Measurements from ENCODE around the gene MCTP2. TPM values are rescaled to one million over a fixed set of nuclear protein-coding genes. Genes with fewer than 3 reads are reported as not detected.

The MCTP2 gene
- total and polyA plus RNA-seq, 2 of the 8 experiments (the other 6 are each of a cell fraction or from before 2014, with no cell fraction given): 3.4 to 4.5 TPM

DNA sequence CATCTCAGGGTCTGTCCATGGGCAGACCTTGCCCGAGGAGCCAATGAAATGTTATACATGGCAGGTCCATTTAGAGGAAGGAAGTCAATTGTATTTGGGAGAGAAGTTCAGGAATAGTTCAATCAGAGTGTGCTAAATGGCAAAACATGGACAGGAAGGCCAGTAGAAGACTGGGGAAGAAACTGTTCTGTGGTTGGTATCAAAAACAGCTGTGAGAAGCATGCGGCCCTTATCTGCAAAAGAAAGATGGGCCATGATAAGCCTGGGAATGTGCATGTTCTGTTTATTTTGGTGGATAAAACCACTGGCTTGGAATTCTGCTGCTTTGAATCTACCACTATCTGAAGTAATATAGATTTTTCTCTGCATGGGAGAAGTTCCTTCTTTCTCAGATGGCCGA, 100.4 kb downstream of the MCTP2 start:
- no peak overlapping the region for H3K9ac ChIP-seq (replicated peaks in 1 of 4; ENCODE audit: extremely low read depth in 1 of 4, low read depth in 3 of 4, low read length in 3 of 4)
- H3K23ac ChIP-seq (ENCODE audit: insufficient read length): no peak overlapping the region
- WGBS, 2 experiments (ENCODE audit: extremely low coverage in 1 of 2, insufficient coverage in 1 of 2, insufficient read length in 1 of 2, insufficient replicate concordance in 2 of 2, low coverage in 1 of 2, low lambda C conversion rate in 2 of 2, missing lambda C conversion rate in 1 of 2): 94% methylated on average over 3 of the region's 3 CpGs; no CpG with 5 or more reads in 1 of the 2 experiments
- H3K36me3 ChIP-seq (ENCODE audit: control insufficient read depth in 2 of 4, insufficient read depth in 4 of 4, low read length in 3 of 4): no peaks in the 10 kb centered on the region; a peak in 1 of 8 replicates
- H4K20me1 ChIP-seq (replicated peaks in 1 of 2; ENCODE audit: control insufficient read depth in 1 of 2, insufficient read depth in 2 of 2, low read length in 2 of 2): no peaks in the 10 kb centered on the region
- no peak overlapping the region for H2BK15ac ChIP-seq (ENCODE audit: low read length)
- H2AK5ac ChIP-seq (ENCODE audit: low read depth, low read length): no peak overlapping the region
- no peak overlapping the region for H3K27ac ChIP-seq (ENCODE audit: low read depth, low read length)
- ChIA-PET CTCF (ENCODE audit: partially characterized antibody) (interaction anchor here (1.1 to 1.7 kb wide), 3 partner anchors 8 to 251 kb away, joined by 3 to 6 read pairs (median 3); no protein-coding TSS in a partner anchor), POLR2A (ENCODE audit: partially characterized antibody) (no interaction called here)
- no peak overlapping the region for H3K4ac ChIP-seq (replicated peaks; ENCODE audit: insufficient read length, low read depth, low read length)
- no peak overlapping the region for H3K4me3 ChIP-seq (ENCODE audit: extremely low read depth in 1 of 4, insufficient read depth in 2 of 4, low read depth in 3 of 4, low read length in 4 of 4)
- no peak overlapping the region for H4K8ac ChIP-seq (ENCODE audit: extremely low read depth, insufficient read depth, low read length)
- H3K79me1 ChIP-seq (ENCODE audit: low read depth, low read length): no peaks in the 10 kb centered on the region
- H2BK120ac ChIP-seq (replicated peaks; ENCODE audit: low read depth, low read length): no peak overlapping the region
- H3K79me2 ChIP-seq (ENCODE audit: control insufficient read depth in 1 of 2, insufficient read depth in 2 of 2, low read length in 2 of 2): no peaks in the 10 kb centered on the region
- H3K27me3 ChIP-seq (replicated peaks in 1 of 4; ENCODE audit: control insufficient read depth in 3 of 4, extremely low read depth in 1 of 4, insufficient read depth in 3 of 4, low read length in 3 of 4): no peaks in the 10 kb centered on the region
- FAIRE-seq (no peak), DNase-seq (ENCODE audit: low read depth in 1 of 2, low spot score in 2 of 2) (no peak)
- H3K23me2 ChIP-seq (ENCODE audit: low read depth, low read length): no peaks in the 10 kb centered on the region; the same call in 1 of the 2 replicates
- H4K5ac ChIP-seq (ENCODE audit: insufficient read length, low read depth, low read length): no peak overlapping the region
- no peak overlapping the region for H3K56ac ChIP-seq (replicated peaks; ENCODE audit: insufficient read length, low read depth, low read length)
- H4K91ac ChIP-seq (replicated peaks; ENCODE audit: insufficient read length, low read length): no peak overlapping the region
- H3K14ac ChIP-seq (ENCODE audit: insufficient read length): no peak overlapping the region
- no peak overlapping the region for H2BK12ac ChIP-seq (ENCODE audit: low read depth, low read length)
- H2BK5ac ChIP-seq (ENCODE audit: low read depth, low read length): no peak overlapping the region
- H3K4me2 ChIP-seq (ENCODE audit: insufficient read depth in 1 of 2, low read depth in 2 of 2, low read length in 2 of 2): no peak overlapping the region
- no peak overlapping the region for H3K18ac ChIP-seq (ENCODE audit: extremely low read depth, low read length)
- no peaks in the 10 kb centered on the region for H3K9me3 ChIP-seq (ENCODE audit: insufficient read depth in 2 of 2, low read depth in 1 of 2, low read length in 1 of 2)
- no peak overlapping the region for H2AFZ ChIP-seq (ENCODE audit: low read length)
- no peak overlapping the region for H2BK20ac ChIP-seq (ENCODE audit: low read length)
- H3K4me1 ChIP-seq (replicated peaks in 1 of 4; ENCODE audit: control insufficient read depth in 3 of 4, insufficient read depth in 4 of 4, low read length in 3 of 4): no peaks in the 10 kb centered on the region
- TF ChIP-seq TEAD4 (IDR thresholded peaks at IDR 0.05; ENCODE audit: low read depth, low read length) (no peak), POLR2A (IDR thresholded peaks at IDR 0.05; ENCODE audit: control extremely low read depth in 1 of 2, low read depth in 2 of 2, low read length in 2 of 2) (no peak), CTCF (IDR thresholded peaks at IDR 0.05; ENCODE audit: control extremely low read depth in 1 of 3, insufficient read depth in 1 of 3, low read depth in 1 of 3, low read length in 3 of 3) (no peak), MAFK (IDR thresholded peaks at IDR 0.05; ENCODE audit: low read depth, low read length) (no peak), CBX5 (IDR thresholded peaks at IDR 0.05; ENCODE audit: low read depth, low read length) (no peak), SUZ12 (IDR thresholded peaks at IDR 0.05; ENCODE audit: low read length) (no peak)
